ENCODE results near the gene STRAP.

STRAP gene

GRCh38 chr12:15882118-15882971 lies at the start of gene STRAP:
Gene STRAP, plus strand, starts transcription at chr12:15882387. Its CDS starts 321 bp downstream, at chr12:15882708.
- DNase-seq: peak; percentile 38

- DNase-seq: no peak
Observed at GRCh38 chr12:15834575-15834974, 47.6 kb upstream of the STRAP start.

- DNase-seq: no peak
Observed at GRCh38 chr12:15837141-15837790, 44.9 kb upstream of the STRAP start.

- DNase-seq: no peak
Observed at GRCh38 chr12:15839041-15839440, 43.1 kb upstream of the STRAP start.

- no peak for DNase-seq
Observed at GRCh38 chr12:15839682-15840081, 42.5 kb upstream of the STRAP start.

- no peak for DNase-seq
Observed at GRCh38 chr12:15842108-15842507, 40.1 kb upstream of the STRAP start.

GRCh38 chr12:15846887-15847286 lies 35.3 kb upstream of the STRAP start:
- no peak for DNase-seq

- no peak for DNase-seq
Observed at GRCh38 chr12:15848606-15849005, 33.6 kb upstream of the STRAP start.

GRCh38 chr12:15851045-15851620 lies 31.1 kb upstream of the STRAP start:
- no peak for DNase-seq

- no peak for DNase-seq
Observed at GRCh38 chr12:15851919-15852318, 30.3 kb upstream of the STRAP start.

- no peak for DNase-seq
Observed at GRCh38 chr12:15852383-15852782, 29.8 kb upstream of the STRAP start.

- no peak for DNase-seq
Observed at GRCh38 chr12:15853877-15854276, 28.3 kb upstream of the STRAP start.

- no peak for DNase-seq
Observed at GRCh38 chr12:15854916-15855315, 27.3 kb upstream of the STRAP start.

GRCh38 chr12:15855646-15856045 lies 26.5 kb upstream of the STRAP start:
- no peak for DNase-seq

GRCh38 chr12:15856097-15856982 lies 25.8 kb upstream of the STRAP start:
- no peak for DNase-seq

- DNase-seq: no peak
Observed at GRCh38 chr12:15858353-15858752, 23.8 kb upstream of the STRAP start.

- no peak for DNase-seq
Observed at GRCh38 chr12:15859116-15859515, 23.1 kb upstream of the STRAP start.

- DNase-seq: no peak
Observed at GRCh38 chr12:15861404-15861803, 20.8 kb upstream of the STRAP start.

- no peak for DNase-seq
Observed at GRCh38 chr12:15862840-15863239, 19.3 kb upstream of the STRAP start.

GRCh38 chr12:15863372-15863771 lies 18.8 kb upstream of the STRAP start:
- no peak for DNase-seq

- DNase-seq: no peak
Observed at GRCh38 chr12:15863984-15864383, 18.2 kb upstream of the STRAP start.

GRCh38 chr12:15868186-15868585 lies 14.0 kb upstream of the STRAP start:
- no peak for DNase-seq

GRCh38 chr12:15873556-15873955 lies 8.6 kb upstream of the STRAP start:
- no peak for DNase-seq

All from 8988T (cell line).